ENCODE data around the gene CHRD.

DNA sequence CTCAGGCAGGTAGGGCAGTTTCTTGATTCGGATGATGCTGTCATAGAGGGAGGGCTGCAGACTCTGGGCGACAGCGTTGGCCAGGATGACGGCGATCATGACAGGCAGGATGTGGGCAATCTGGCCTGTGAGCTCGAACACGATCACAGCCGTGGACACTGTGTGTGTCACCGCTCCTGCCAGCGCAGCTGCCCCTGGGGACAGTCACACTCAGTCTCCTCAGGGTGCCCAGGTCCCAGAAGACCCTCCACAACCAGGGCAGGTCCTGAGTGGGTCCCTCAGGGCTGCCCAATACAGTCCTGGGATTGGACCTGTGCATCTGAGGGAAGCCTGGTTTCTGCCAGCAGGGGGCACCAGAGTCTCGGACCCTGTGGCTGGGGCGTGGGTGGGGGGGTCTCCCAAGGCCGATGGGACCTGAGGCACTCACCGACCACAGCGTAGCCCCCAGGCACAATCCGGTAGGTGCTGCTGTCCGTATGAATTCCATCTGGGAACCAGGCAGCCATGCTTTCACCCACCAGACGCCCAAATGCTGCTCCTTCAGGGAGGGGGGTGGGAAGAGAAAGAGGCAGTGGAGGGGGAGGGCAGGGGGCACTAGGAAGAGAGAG lies 25.6 kb upstream of the CHRD start:
- TF ChIP-seq SRSF1 (IDR thresholded peaks at IDR 0.05; ENCODE audit: low read depth, low read length) (no peak), POLR2A (conservative IDR thresholded peaks at IDR 0.05) (no peak), JUND (IDR thresholded peaks at IDR 0.05; ENCODE audit: borderline replicate concordance, low read depth, low read length) (no peak), JUND (tag; IDR thresholded peaks at IDR 0.05; ENCODE audit: borderline replicate concordance, low read depth, low read length) (no peak), CEBPB (tag; IDR thresholded peaks at IDR 0.05) (no peak), MYC (IDR thresholded peaks at IDR 0.05; ENCODE audit: low read depth, low read length) (no peak), MYC (CRISPR knock-in tag; IDR thresholded peaks at IDR 0.05; ENCODE audit: borderline replicate concordance, low read depth) (no peak), ZNF165 (CRISPR knock-in tag; IDR thresholded peaks at IDR 0.05; ENCODE audit: borderline replicate concordance) (no peak), KLF16 (IDR thresholded peaks at IDR 0.05) (no peak), BMI1 (IDR thresholded peaks at IDR 0.05; ENCODE audit: low read length) (no peak), SP1 (CRISPR knock-in tag; IDR thresholded peaks at IDR 0.05) (no peak), PHTF2 (CRISPR knock-in tag; IDR thresholded peaks at IDR 0.05) (no peak)
- TF ChIP-seq, protein P1, sequence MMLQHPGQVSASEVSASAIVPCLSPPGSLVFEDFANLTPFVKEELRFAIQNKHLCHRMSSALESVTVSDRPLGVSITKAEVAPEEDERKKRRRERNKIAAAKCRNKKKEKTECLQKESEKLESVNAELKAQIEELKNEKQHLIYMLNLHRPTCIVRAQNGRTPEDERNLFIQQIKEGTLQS (IDR thresholded peaks at IDR 0.05): no peak
- TF ChIP-seq, protein P1 (CRISPR knock-in tag; conservative IDR thresholded peaks at IDR 0.05): no peak
- TF ChIP-seq, protein P2, sequence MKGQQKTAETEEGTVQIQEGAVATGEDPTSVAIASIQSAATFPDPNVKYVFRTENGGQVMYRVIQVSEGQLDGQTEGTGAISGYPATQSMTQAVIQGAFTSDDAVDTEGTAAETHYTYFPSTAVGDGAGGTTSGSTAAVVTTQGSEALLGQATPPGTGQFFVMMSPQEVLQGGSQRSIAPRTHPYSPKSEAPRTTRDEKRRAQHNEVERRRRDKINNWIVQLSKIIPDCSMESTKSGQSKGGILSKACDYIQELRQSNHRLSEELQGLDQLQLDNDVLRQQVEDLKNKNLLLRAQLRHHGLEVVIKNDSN (CRISPR knock-in tag; IDR thresholded peaks at IDR 0.05): no peak
- TF ChIP-seq, protein P3, sequence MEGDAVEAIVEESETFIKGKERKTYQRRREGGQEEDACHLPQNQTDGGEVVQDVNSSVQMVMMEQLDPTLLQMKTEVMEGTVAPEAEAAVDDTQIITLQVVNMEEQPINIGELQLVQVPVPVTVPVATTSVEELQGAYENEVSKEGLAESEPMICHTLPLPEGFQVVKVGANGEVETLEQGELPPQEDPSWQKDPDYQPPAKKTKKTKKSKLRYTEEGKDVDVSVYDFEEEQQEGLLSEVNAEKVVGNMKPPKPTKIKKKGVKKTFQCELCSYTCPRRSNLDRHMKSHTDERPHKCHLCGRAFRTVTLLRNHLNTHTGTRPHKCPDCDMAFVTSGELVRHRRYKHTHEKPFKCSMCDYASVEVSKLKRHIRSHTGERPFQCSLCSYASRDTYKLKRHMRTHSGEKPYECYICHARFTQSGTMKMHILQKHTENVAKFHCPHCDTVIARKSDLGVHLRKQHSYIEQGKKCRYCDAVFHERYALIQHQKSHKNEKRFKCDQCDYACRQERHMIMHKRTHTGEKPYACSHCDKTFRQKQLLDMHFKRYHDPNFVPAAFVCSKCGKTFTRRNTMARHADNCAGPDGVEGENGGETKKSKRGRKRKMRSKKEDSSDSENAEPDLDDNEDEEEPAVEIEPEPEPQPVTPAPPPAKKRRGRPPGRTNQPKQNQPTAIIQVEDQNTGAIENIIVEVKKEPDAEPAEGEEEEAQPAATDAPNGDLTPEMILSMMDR (IDR thresholded peaks at IDR 0.05 in 2 of 3, conservative IDR thresholded peaks at IDR 0.05 in 1 of 3; ENCODE audit: insufficient read depth in 2 of 3, low read depth in 1 of 3, low read length in 3 of 3): peak; percentile 75 to 82 (median 77)

Data from K562 (cell line).